ENCODE results near the gene KBTBD12. TPM values are rescaled to one million over a fixed set of nuclear protein-coding genes. Genes with fewer than 3 reads are reported as not detected.

KBTBD12 gene
- total RNA-seq, 1 experiment from 2014 or later, result not detected

GRCh38 chr3:127990461-127990860, 75.4 kb downstream of the KBTBD12 start:
- intact Hi-C loops (cut with micrococcal nuclease), result no loop called here
- Mint-ChIP-seq H3K4me1 (ENCODE audit: insufficient read depth, unreplicated experiment) (no peaks in the 10 kb centered on the region), H3K27me3 (ENCODE audit: insufficient read depth, unreplicated experiment) (no peaks in the 10 kb centered on the region), H3K27ac (ENCODE audit: low read depth, unreplicated experiment) (no peak overlapping the region), H3K36me3 (ENCODE audit: insufficient read depth, unreplicated experiment) (no peaks in the 10 kb centered on the region), H3K9me3 (ENCODE audit: unreplicated experiment) (no peaks in the 10 kb centered on the region), H3K4me3 (ENCODE audit: unreplicated experiment) (no peak overlapping the region)
- no peak for DNase-seq (ENCODE audit: unreplicated experiment)
- BruUV-seq (replicated peaks), result no TSS peak
- ChIA-PET POLR2A (no interaction called here), CTCF (interaction anchor here (1.2 kb wide), 1 partner anchor 20 kb away, joined by 6 read pairs; no protein-coding TSS in a partner anchor)
- no peak for TF ChIP-seq CTCF (IDR thresholded peaks at IDR 0.05; ENCODE audit: unreplicated experiment)

- no peak for TF ChIP-seq CTCF (IDR thresholded peaks at IDR 0.05; ENCODE audit: unreplicated experiment)
- ChIA-PET POLR2A (no interaction called here), CTCF (interaction anchor here (0.5 kb wide), 1 partner anchor 78 kb away, joined by 3 read pairs; no protein-coding TSS in a partner anchor)
- Mint-ChIP-seq H3K27ac (ENCODE audit: low read depth, unreplicated experiment) (no peak overlapping the region), H3K36me3 (ENCODE audit: insufficient read depth, unreplicated experiment) (no peaks in the 10 kb centered on the region), H3K9me3 (ENCODE audit: unreplicated experiment) (no peaks in the 10 kb centered on the region), H3K27me3 (ENCODE audit: insufficient read depth, unreplicated experiment) (no peaks in the 10 kb centered on the region), H3K4me1 (ENCODE audit: insufficient read depth, unreplicated experiment) (no peaks in the 10 kb centered on the region), H3K4me3 (ENCODE audit: unreplicated experiment) (no peak overlapping the region)
- intact Hi-C loops (cut with micrococcal nuclease), result no loop called here
- no peak for DNase-seq (ENCODE audit: unreplicated experiment)
- BruUV-seq (replicated peaks), result no TSS peak
Observed at GRCh38 chr3:127991251-127991650, 76.2 kb downstream of the KBTBD12 start.

- intact Hi-C loops (cut with micrococcal nuclease), result no loop called here
- POLR2A ChIA-PET, result no interaction called here
- Mint-ChIP-seq H3K9me3 (ENCODE audit: unreplicated experiment) (no peaks in the 10 kb centered on the region), H3K27ac (ENCODE audit: low read depth, unreplicated experiment) (no peak overlapping the region), H3K4me3 (ENCODE audit: unreplicated experiment) (no peak overlapping the region), H3K27me3 (ENCODE audit: insufficient read depth, unreplicated experiment) (no peaks in the 10 kb centered on the region), H3K36me3 (ENCODE audit: insufficient read depth, unreplicated experiment) (no peaks in the 10 kb centered on the region), H3K4me1 (ENCODE audit: insufficient read depth, unreplicated experiment) (no peaks in the 10 kb centered on the region)
- no peak for TF ChIP-seq CTCF (IDR thresholded peaks at IDR 0.05; ENCODE audit: unreplicated experiment)
- BruUV-seq (replicated peaks), result no TSS peak
- DNase-seq (ENCODE audit: unreplicated experiment), result no peak
- CTCF ChIA-PET, result interaction anchor here (0.5 kb wide), 1 partner anchor 77 kb away, joined by 3 read pairs; no protein-coding TSS in a partner anchor
Observed at GRCh38 chr3:127991681-127992080, 76.6 kb downstream of the KBTBD12 start.

GRCh38 chr3:127992127-127992526, 77.1 kb downstream of the KBTBD12 start:
- Mint-ChIP-seq H3K4me3 (ENCODE audit: unreplicated experiment) (no peak overlapping the region), H3K27me3 (ENCODE audit: insufficient read depth, unreplicated experiment) (no peaks in the 10 kb centered on the region), H3K36me3 (ENCODE audit: insufficient read depth, unreplicated experiment) (no peaks in the 10 kb centered on the region), H3K9me3 (ENCODE audit: unreplicated experiment) (no peaks in the 10 kb centered on the region), H3K27ac (ENCODE audit: low read depth, unreplicated experiment) (no peak overlapping the region), H3K4me1 (ENCODE audit: insufficient read depth, unreplicated experiment) (no peaks in the 10 kb centered on the region)
- no peak for TF ChIP-seq CTCF (IDR thresholded peaks at IDR 0.05; ENCODE audit: unreplicated experiment)
- intact Hi-C loops (cut with micrococcal nuclease), result no loop called here
- ChIA-PET CTCF (no interaction called here), POLR2A (no interaction called here)
- DNase-seq (ENCODE audit: unreplicated experiment), result no peak
- BruUV-seq (replicated peaks), result no TSS peak
